Measurements from ENCODE around the gene LBHD1. TPM values are rescaled to one million over a fixed set of nuclear protein-coding genes. Genes with fewer than 3 reads are reported as not detected.

Gene LBHD1
- total and polyA plus RNA-seq, 2 of the 13 experiments (the other 11 are each of a cell fraction or from before 2014, with no cell fraction given): 3.2 to 3.7 TPM

DNA sequence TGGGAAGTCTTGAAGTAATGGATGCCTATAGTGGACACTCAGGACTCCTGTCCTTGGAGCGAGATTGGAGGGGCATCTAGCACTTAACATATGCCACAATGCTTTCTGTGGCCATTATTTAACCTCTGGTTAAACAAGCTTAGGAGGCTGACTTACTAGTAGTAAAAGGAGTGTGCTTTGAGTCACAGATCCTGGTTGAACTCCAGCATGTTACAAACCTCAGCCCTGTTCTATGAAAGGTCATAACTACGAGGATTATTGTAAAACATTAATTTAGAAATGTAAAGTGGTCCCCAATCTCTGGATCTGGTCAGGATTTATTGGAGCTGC is 1.1 kb upstream of the LBHD1 start (continued):
- TF ChIP-seq SATB2 (CRISPR knock-in tag; IDR thresholded peaks at IDR 0.05) (no peak), RFXAP (CRISPR knock-in tag; IDR thresholded peaks at IDR 0.05; ENCODE audit: borderline replicate concordance) (no peak), CHD4 (IDR thresholded peaks at IDR 0.05; ENCODE audit: borderline replicate concordance, low read length) (no peak), NFE2L2 (IDR thresholded peaks at IDR 0.05; ENCODE audit: low read length) (no peak)

GRCh38 chr11:62671236-62671607 is 845 bp downstream of the LBHD1 start:
- Histone ChIP-seq H3K4me3 (replicated peaks in 1 of 3; ENCODE audit: insufficient read depth in 1 of 3, low read depth in 2 of 3, low read length in 3 of 3) (peak overlapping the region; percentile 76 to 98 (median 91)), H3K36me3 (replicated peaks in 1 of 2; ENCODE audit: control insufficient read depth in 1 of 2, insufficient read depth in 2 of 2, low read length in 2 of 2) (peaks cover 0 to 15% of the 10 kb centered on the region in 2 experiments; a peak in 2 of 5 replicates), H3K9ac (ENCODE audit: insufficient read depth, low read depth, low read length) (peak overlapping the region; percentile 96), H3K79me2 (ENCODE audit: insufficient read depth, low read length) (peaks cover 37% of the 10 kb centered on the region), H2AFZ (ENCODE audit: low read length) (peak overlapping the region; percentile 80), H3K4me1 (ENCODE audit: insufficient read depth, low read length) (peaks cover 65% of the 10 kb centered on the region), H3K27me3 (ENCODE audit: control insufficient read depth in 1 of 2, insufficient read depth in 2 of 2, low read length in 2 of 2) (no peaks in the 10 kb centered on the region; a peak in 1 of 5 replicates), H3K4me2 (ENCODE audit: low read depth, low read length) (peak overlapping the region; percentile 76), H3K27ac (ENCODE audit: extremely low read length, insufficient read depth, low read length) (peak overlapping the region; percentile 90), H3K9me3 (ENCODE audit: low read length) (no peaks in the 10 kb centered on the region), H4K20me1 (ENCODE audit: insufficient read depth, low read length) (no peaks in the 10 kb centered on the region; the same call in none of the 2 replicates)
- in situ Hi-C loops (cut with HindIII; ENCODE audit: extremely low pct_ligation_motif_present, low pct_unique_long_range_greater_than_20kb): no loop called here
- CTCF ChIA-PET (ENCODE audit: low intra/inter-chr PET ratio, low total read pairs): no interaction called here
- 4% methylated on average over 15 of the region's 17 CpGs for WGBS (ENCODE audit: low lambda C conversion rate)
- POLR2A ChIA-PET: interaction anchor here (0.9 to 6.6 kb wide), 30 partner anchors 8 to 247 kb away, joined by 3 to 53 read pairs (median 6); partner anchors contain the start of genes AHNAK, B3GAT3, EEF1G and GANAB
- DNase-seq (ENCODE audit: low spot score) (no peak), ATAC-seq (peak; percentile 22), FAIRE-seq (peak; percentile 62)
- TSS peak; percentile 61 for BruUV-seq (replicated peaks)
- intact Hi-C loops (cut with micrococcal nuclease; ENCODE audit: unreplicated experiment): no loop called here
- TF ChIP-seq ZNF230 (CRISPR knock-in tag; IDR thresholded peaks at IDR 0.05) (0 out of 2 replicates have a peak, but pooled peaks have one; percentile 46), ZBTB42 (CRISPR knock-in tag; IDR thresholded peaks at IDR 0.05) (peak; percentile 24; the same call in 1 of the 2 replicates), SP1 (IDR thresholded peaks at IDR 0.05) (no peak), SP1 (CRISPR knock-in tag; IDR thresholded peaks at IDR 0.05) (0 out of 2 replicates have a peak, but pooled peaks have one; percentile 3), ZNF317 (CRISPR knock-in tag; IDR thresholded peaks at IDR 0.05) (peak; percentile 18; the same call in 1 of the 2 replicates), ATF7-NPFF (CRISPR knock-in tag; IDR thresholded peaks at IDR 0.05; ENCODE audit: low read depth) (peak; percentile 65; the same call in 1 of the 2 replicates), ZNF138 (CRISPR knock-in tag; IDR thresholded peaks at IDR 0.05; ENCODE audit: low read depth) (no peak), ZNF674 (CRISPR knock-in tag; IDR thresholded peaks at IDR 0.05; ENCODE audit: low read depth) (no peak), SSRP1 (CRISPR knock-in tag; IDR thresholded peaks at IDR 0.05) (no peak), SETDB1 (CRISPR knock-in tag; IDR thresholded peaks at IDR 0.05; ENCODE audit: borderline replicate concordance) (no peak), ZBTB7A (CRISPR knock-in tag; IDR thresholded peaks at IDR 0.05) (0 out of 2 replicates have a peak, but pooled peaks have one; percentile 37), SUZ12 (IDR thresholded peaks at IDR 0.05; ENCODE audit: low read depth, low read length) (no peak), ZNF703 (CRISPR knock-in tag; IDR thresholded peaks at IDR 0.05; ENCODE audit: borderline replicate concordance) (0 out of 2 replicates have a peak, but pooled peaks have one; percentile 17), ZNF274 (CRISPR knock-in tag; IDR thresholded peaks at IDR 0.05) (no peak), KDM5A (IDR thresholded peaks at IDR 0.05; ENCODE audit: borderline replicate concordance, low read length) (no peak), ETV6 (CRISPR knock-in tag; conservative IDR thresholded peaks at IDR 0.05) (no peak), PHF20 (CRISPR knock-in tag; IDR thresholded peaks at IDR 0.05) (no peak), ONECUT2 (CRISPR knock-in tag; IDR thresholded peaks at IDR 0.05) (no peak), ZNF253 (CRISPR knock-in tag; IDR thresholded peaks at IDR 0.05; ENCODE audit: borderline replicate concordance) (no peak), PAF1 (CRISPR knock-in tag; IDR thresholded peaks at IDR 0.05) (no peak), TAF1 (CRISPR knock-in tag; IDR thresholded peaks at IDR 0.05) (no peak), ZNF503 (CRISPR knock-in tag; IDR thresholded peaks at IDR 0.05) (no peak), NFE2L1 (CRISPR knock-in tag; IDR thresholded peaks at IDR 0.05; ENCODE audit: borderline replicate concordance) (no peak)

Data from HepG2 (cell line).